ENCODE data around the gene HDAC9.

HDAC9 gene

DNA sequence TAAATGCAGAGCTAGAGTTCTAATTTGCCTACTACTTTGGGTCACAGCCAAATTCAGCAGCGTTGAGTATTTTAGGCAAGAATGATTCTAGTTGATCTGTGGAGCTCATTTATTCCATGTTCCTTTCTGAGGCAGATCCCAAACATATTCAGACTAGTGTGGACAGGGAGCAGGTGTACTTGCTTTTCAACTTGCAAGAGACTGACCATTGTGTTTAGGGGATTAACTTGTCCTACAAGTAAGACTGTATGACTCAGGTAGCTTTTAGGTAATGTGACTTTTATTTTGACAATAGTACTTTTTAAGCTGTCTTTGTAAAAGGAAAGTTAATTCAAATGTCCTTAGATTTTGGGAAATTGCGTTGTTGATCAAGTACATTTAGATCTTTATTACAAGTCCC lies 336.4 kb downstream of the HDAC9 start:
- Histone ChIP-seq H3K9me3 (ENCODE audit: control insufficient read depth, low read length) (no peaks in the 10 kb centered on the region), H3K4me3 (ENCODE audit: low read length) (no peak overlapping the region), H3K36me3 (ENCODE audit: control insufficient read depth, insufficient read depth, low read length) (no peaks in the 10 kb centered on the region), H3K27me3 (ENCODE audit: control insufficient read depth, insufficient read depth, low read length) (no peaks in the 10 kb centered on the region), H3K9ac (ENCODE audit: low read length) (no peak overlapping the region), H3K4me1 (ENCODE audit: control insufficient read depth, insufficient read depth, low read length) (no peaks in the 10 kb centered on the region)

DNA sequence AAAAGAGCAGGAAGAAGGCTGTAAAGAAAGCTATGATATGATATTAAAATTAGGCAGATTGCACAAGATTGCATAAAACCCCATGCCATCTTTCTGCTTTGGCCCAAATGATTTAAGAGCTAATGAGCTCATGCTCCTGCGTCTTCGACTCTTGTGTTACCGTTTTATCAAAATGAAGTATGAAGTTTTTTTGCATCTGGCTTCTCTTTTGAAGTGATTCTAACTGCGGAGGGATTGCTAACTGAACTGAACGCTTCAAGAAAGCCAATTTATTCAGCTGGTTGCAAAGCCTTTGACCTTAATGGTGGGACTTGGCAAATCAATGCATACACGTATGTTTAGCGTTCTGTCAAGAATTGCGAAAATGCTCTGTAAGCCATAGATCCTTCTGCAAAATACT lies 339.0 kb downstream of the HDAC9 start:
- no peak overlapping the region for H3K9ac ChIP-seq (ENCODE audit: low read length)

DNA sequence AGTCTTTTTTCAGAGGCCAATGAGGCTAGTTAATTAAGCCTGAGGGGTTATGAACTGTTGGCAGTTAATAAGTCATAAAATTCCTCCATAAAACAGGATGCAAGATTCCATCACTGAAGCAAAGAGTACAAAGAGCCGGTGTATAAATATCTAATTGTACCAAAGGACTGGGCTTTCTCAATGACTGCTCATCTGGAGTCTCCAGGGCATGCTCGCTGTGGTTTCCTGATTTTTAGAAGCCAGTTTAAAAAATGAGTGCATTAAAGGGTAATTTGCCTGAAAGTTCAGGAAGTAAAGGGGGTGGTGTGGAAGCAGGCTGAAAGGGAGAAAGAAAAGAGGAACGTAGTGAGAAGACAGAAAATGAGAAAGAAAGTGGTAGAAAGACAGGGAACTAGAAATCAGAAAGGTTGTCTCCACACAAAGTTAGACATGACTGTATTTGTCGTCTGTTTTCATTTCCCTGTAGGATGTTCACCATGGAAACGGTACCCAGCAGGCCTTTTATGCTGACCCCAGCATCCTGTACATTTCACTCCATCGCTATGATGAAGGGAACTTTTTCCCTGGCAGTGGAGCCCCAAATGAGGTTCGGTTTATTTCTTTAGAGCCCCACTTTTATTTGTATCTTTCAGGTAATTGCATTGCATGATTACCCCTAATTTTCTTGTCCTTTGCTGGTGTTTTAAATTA lies 339.6 kb downstream of the HDAC9 start:
- Histone ChIP-seq H3K36me3 (ENCODE audit: control insufficient read depth, insufficient read depth, low read length) (no peaks in the 10 kb centered on the region), H3K9me3 (ENCODE audit: control insufficient read depth, low read length) (no peaks in the 10 kb centered on the region), H3K9ac (ENCODE audit: low read length) (no peak overlapping the region), H3K27me3 (ENCODE audit: control insufficient read depth, insufficient read depth, low read length) (no peaks in the 10 kb centered on the region), H3K4me3 (ENCODE audit: low read length) (no peak overlapping the region), H3K4me1 (ENCODE audit: control insufficient read depth, insufficient read depth, low read length) (no peaks in the 10 kb centered on the region)

More for the DNA sequence above, 339.0 kb downstream of the HDAC9 start:
- no peaks in the 10 kb centered on the region for H3K4me1 ChIP-seq (ENCODE audit: control insufficient read depth, insufficient read depth, low read length)
- H3K36me3 ChIP-seq (ENCODE audit: control insufficient read depth, insufficient read depth, low read length): no peaks in the 10 kb centered on the region
- no peaks in the 10 kb centered on the region for H3K27me3 ChIP-seq (ENCODE audit: control insufficient read depth, insufficient read depth, low read length)
- H3K9me3 ChIP-seq (ENCODE audit: control insufficient read depth, low read length): no peaks in the 10 kb centered on the region
- no peak overlapping the region for H3K4me3 ChIP-seq (ENCODE audit: low read length)

DNA sequence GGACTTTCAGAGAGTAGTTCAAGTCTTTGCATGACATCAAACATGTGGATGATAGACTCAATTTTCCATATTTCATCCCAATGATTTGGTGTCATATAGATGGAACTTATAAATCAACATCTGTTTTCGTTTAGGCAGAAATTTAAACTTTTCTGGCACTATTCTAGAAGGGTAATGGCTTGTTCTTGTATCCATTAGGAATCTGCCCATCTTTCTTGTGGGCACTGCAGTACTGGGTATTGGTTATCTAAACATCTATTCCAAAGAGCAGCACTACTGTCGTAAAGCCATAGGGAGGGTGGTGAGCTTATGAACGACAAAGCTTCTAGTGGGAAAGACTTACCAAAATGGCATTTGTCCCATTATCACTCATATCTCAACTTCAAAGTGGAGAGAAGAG lies 348.4 kb downstream of the HDAC9 start:
- Histone ChIP-seq H3K9ac (ENCODE audit: low read length) (no peak overlapping the region), H3K9me3 (ENCODE audit: control insufficient read depth, low read length) (no peaks in the 10 kb centered on the region), H3K36me3 (ENCODE audit: control insufficient read depth, insufficient read depth, low read length) (no peaks in the 10 kb centered on the region), H3K27me3 (ENCODE audit: control insufficient read depth, insufficient read depth, low read length) (no peaks in the 10 kb centered on the region), H3K4me1 (ENCODE audit: control insufficient read depth, insufficient read depth, low read length) (no peaks in the 10 kb centered on the region), H3K4me3 (ENCODE audit: low read length) (no peak overlapping the region)

DNA sequence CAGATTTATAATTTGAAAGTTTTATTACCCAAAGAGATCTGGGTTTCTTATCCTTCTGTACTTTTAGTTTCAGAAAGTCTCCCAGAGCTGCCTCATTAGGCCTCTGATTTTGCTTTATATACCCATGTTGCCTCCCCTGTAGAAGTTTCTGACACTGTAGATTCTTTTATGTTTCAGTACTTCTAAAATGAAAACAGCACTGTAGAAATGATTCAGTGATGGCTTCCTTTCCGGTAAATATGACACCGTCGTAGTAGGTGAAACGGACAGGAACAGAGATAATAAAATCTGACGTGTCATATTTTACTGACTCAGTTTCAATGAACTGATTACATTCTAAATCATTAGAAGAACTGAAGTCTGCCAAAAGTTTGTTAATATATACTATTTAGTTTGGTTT lies 349.2 kb downstream of the HDAC9 start:
- H3K4me1 ChIP-seq (ENCODE audit: control insufficient read depth, insufficient read depth, low read length): no peaks in the 10 kb centered on the region
- H3K4me3 ChIP-seq (ENCODE audit: low read length): no peak overlapping the region
- no peaks in the 10 kb centered on the region for H3K9me3 ChIP-seq (ENCODE audit: control insufficient read depth, low read length)
- no peaks in the 10 kb centered on the region for H3K36me3 ChIP-seq (ENCODE audit: control insufficient read depth, insufficient read depth, low read length)
- no peaks in the 10 kb centered on the region for H3K27me3 ChIP-seq (ENCODE audit: control insufficient read depth, insufficient read depth, low read length)
- no peak overlapping the region for H3K9ac ChIP-seq (ENCODE audit: low read length)

DNA sequence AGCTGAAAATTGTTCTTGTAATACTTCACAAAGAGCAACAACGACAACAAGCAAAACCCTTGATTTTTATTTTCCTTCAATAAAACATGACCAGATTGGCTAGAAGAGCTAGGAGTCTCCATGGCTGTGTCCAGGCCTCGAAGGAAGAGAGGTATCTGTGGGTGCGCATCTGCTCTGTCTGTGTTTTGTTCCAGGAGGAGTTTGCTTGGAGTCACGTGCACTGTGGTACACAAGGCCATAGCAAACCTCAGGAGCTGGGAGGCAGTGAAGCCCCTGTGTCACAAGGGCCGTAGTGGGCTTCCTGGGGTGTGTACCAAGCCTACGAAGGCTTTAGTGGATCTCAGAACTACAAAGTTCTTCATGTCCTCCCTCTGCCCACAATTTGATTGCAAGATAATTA lies 350.2 kb downstream of the HDAC9 start:
- no peak overlapping the region for H3K9ac ChIP-seq (ENCODE audit: low read length)
- H3K4me1 ChIP-seq (ENCODE audit: control insufficient read depth, insufficient read depth, low read length): no peaks in the 10 kb centered on the region
- H3K4me3 ChIP-seq (ENCODE audit: low read length): no peak overlapping the region
- no peaks in the 10 kb centered on the region for H3K27me3 ChIP-seq (ENCODE audit: control insufficient read depth, insufficient read depth, low read length)
- no peaks in the 10 kb centered on the region for H3K36me3 ChIP-seq (ENCODE audit: control insufficient read depth, insufficient read depth, low read length)
- no peaks in the 10 kb centered on the region for H3K9me3 ChIP-seq (ENCODE audit: control insufficient read depth, low read length)

DNA sequence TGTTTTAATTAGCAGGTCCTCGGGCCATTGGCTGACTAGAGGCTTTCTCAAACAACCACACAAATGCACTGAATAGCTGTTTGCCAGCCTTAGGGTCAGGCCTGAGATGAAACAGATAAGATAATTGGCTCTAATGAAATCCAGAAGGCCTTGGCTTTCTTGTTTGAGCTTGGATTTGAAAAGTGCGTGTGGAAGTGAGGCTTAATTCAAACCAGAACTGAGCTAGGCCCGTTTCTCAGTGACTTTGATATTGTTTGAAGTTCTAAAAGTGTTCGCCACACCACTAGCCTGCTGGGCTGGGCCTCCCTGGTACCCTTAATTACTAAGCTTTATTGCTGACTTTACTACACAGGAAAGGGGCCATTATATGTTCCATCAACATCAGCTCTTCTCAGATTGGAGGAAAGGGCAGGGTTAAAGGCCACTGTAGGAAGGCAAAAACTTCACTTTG lies 351.2 kb downstream of the HDAC9 start:
- H3K36me3 ChIP-seq (ENCODE audit: control insufficient read depth, insufficient read depth, low read length): no peaks in the 10 kb centered on the region
- H3K4me3 ChIP-seq (ENCODE audit: low read length): no peak overlapping the region
- H3K4me1 ChIP-seq (ENCODE audit: control insufficient read depth, insufficient read depth, low read length): no peaks in the 10 kb centered on the region
- no peaks in the 10 kb centered on the region for H3K27me3 ChIP-seq (ENCODE audit: control insufficient read depth, insufficient read depth, low read length)
- H3K9ac ChIP-seq (ENCODE audit: low read length): no peak overlapping the region
- no peaks in the 10 kb centered on the region for H3K9me3 ChIP-seq (ENCODE audit: control insufficient read depth, low read length)

DNA sequence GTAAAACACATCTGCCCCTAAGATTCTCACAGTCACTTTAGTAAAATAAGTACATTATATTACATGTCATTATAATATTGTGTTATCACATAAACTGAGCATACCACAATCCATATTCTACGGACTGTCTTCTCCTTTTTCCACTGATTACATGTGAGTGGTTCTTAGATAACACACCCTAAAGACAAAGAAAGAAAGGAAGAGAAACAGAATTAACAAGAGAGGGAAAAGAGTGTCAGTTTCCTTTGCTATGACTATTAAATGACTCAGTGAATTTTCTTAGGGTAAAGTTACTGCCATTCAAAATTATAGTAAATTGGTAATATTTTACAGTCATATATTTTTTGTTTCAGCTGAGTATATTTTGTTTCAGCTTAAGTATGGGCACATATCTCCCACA lies 353.6 kb downstream of the HDAC9 start:
- Histone ChIP-seq H3K36me3 (ENCODE audit: control insufficient read depth, insufficient read depth, low read length) (no peaks in the 10 kb centered on the region), H3K27me3 (ENCODE audit: control insufficient read depth, insufficient read depth, low read length) (no peaks in the 10 kb centered on the region), H3K4me1 (ENCODE audit: control insufficient read depth, insufficient read depth, low read length) (no peaks in the 10 kb centered on the region), H3K9me3 (ENCODE audit: control insufficient read depth, low read length) (no peaks in the 10 kb centered on the region), H3K9ac (ENCODE audit: low read length) (no peak overlapping the region), H3K4me3 (ENCODE audit: low read length) (no peak overlapping the region)

DNA sequence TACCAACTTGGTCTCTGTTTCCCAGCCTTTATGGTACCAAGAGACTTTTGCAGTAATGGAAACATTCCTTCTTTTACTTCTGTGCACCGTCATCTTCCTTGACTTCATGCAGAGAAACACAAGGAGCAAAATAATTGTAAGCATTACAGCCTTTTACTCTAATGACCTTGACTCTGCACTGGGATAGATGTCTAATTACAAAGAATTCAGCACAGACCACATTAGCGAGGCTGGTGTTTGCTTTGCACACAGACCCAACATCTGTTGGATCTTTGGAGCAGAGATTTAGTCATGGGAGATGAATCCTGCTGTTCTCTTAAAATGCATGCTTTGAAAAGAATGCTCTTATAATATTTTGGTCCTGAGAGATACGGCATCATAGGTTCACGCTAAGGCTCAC lies 360.2 kb downstream of the HDAC9 start:
- Histone ChIP-seq H3K36me3 (ENCODE audit: control insufficient read depth, insufficient read depth, low read length) (no peaks in the 10 kb centered on the region), H3K4me1 (ENCODE audit: control insufficient read depth, insufficient read depth, low read length) (no peaks in the 10 kb centered on the region)

DNA sequence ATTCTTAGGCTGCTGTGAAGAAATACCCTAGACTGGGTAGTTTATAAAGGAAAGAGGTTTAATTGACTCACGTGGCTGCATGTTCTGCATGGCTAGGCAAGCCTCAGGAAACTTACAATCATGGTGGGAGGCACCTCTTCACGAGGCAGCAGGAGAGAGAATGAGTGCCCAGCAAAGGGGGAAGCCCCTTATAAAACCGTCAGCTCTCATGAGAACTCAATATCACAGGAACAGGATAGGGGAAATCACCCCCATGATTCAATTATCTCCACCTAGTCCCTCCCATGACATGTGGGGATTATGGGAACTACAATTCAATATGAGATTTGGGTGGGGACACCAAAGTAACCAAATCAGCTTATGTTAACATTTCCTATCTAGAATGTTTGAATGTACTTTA lies 362.7 kb downstream of the HDAC9 start:
- no peaks in the 10 kb centered on the region for H3K4me1 ChIP-seq (ENCODE audit: control insufficient read depth, insufficient read depth, low read length)
- H3K4me3 ChIP-seq (ENCODE audit: low read length): no peak overlapping the region
- H3K9ac ChIP-seq (ENCODE audit: low read length): no peak overlapping the region
- no peaks in the 10 kb centered on the region for H3K27me3 ChIP-seq (ENCODE audit: control insufficient read depth, insufficient read depth, low read length)
- H3K9me3 ChIP-seq (ENCODE audit: control insufficient read depth, low read length): no peaks in the 10 kb centered on the region
- H3K36me3 ChIP-seq (ENCODE audit: control insufficient read depth, insufficient read depth, low read length): no peaks in the 10 kb centered on the region

More for the DNA sequence above, 360.2 kb downstream of the HDAC9 start:
- H3K4me3 ChIP-seq (ENCODE audit: low read length): no peak overlapping the region
- H3K9ac ChIP-seq (ENCODE audit: low read length): no peak overlapping the region
- H3K9me3 ChIP-seq (ENCODE audit: control insufficient read depth, low read length): no peaks in the 10 kb centered on the region
- no peaks in the 10 kb centered on the region for H3K27me3 ChIP-seq (ENCODE audit: control insufficient read depth, insufficient read depth, low read length)

DNA sequence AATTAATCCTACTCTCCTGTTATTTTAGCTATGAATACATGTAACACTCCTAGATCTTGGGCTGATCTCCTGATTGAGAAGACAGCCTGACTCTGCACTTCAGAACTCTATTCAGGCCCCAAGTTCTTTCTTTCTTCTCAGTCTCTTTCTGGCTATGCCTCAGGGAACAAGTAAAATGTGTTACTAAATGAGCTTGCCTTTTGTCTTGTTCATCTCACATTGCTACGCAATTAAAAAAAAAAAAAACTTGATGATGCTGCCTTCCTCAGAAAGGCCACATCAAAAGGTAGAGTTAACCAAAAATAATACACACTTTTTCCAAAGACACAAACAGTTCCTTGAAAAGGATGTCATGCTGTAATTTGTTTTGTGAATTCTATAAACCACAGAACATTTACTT lies 363.8 kb downstream of the HDAC9 start:
- Histone ChIP-seq H3K9me3 (ENCODE audit: control insufficient read depth, low read length) (no peaks in the 10 kb centered on the region), H3K36me3 (ENCODE audit: control insufficient read depth, insufficient read depth, low read length) (no peaks in the 10 kb centered on the region), H3K27me3 (ENCODE audit: control insufficient read depth, insufficient read depth, low read length) (no peaks in the 10 kb centered on the region), H3K9ac (ENCODE audit: low read length) (no peak overlapping the region), H3K4me1 (ENCODE audit: control insufficient read depth, insufficient read depth, low read length) (no peaks in the 10 kb centered on the region), H3K4me3 (ENCODE audit: low read length) (no peak overlapping the region)

DNA sequence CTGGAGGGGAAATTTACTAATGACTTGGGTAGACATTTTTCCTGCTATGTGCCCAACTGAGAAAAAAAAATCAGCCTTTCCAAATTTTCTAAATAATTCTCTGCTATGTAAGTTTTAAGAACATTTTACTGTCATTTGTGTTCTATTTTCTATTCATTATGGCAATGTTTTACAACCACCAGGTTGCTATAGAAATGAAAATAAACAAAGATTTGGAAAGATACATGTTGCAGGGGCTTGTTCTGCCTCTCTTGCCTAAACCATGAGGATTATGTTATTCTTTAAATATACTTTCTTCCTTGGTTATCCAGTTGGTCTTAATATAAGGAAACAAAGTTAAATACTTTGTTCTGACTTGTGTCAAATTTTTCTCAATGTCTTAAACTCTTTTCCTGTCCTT lies 364.7 kb downstream of the HDAC9 start:
- Histone ChIP-seq H3K9ac (ENCODE audit: low read length) (no peak overlapping the region), H3K36me3 (ENCODE audit: control insufficient read depth, insufficient read depth, low read length) (no peaks in the 10 kb centered on the region), H3K9me3 (ENCODE audit: control insufficient read depth, low read length) (no peaks in the 10 kb centered on the region), H3K27me3 (ENCODE audit: control insufficient read depth, insufficient read depth, low read length) (no peaks in the 10 kb centered on the region), H3K4me1 (ENCODE audit: control insufficient read depth, insufficient read depth, low read length) (no peaks in the 10 kb centered on the region), H3K4me3 (ENCODE audit: low read length) (no peak overlapping the region)
